ENCODE measurements around the gene ENPP3. TPM values are rescaled to one million over a fixed set of nuclear protein-coding genes. Genes with fewer than 3 reads are reported as not detected.
A peak's percentile ranks its signal among the peaks of the same experiment; 100 is the strongest.
"Not testable (repeated sequence)": the region's sequence is repeated elsewhere in the genome, so short reads cannot be mapped to it uniquely, and the experiment has no call there.

ENPP3 gene
- total RNA-seq, 2 experiments from 2014 or later, result 0.22 to 0.34 TPM

- CTCF ChIA-PET; intact Hi-C loops (cut with DNase I, micrococcal nuclease); H3K9me3 ChIP-seq (ENCODE audit: control insufficient read depth in 1 of 2, insufficient read depth in 1 of 2, low read length in 2 of 2); POLR2A ChIA-PET; H3K27me3 Mint-ChIP-seq; H3K4me1 ChIP-seq (ENCODE audit: insufficient read depth, low read length); H3K27ac Mint-ChIP-seq; H3K4me1 Mint-ChIP-seq (ENCODE audit: low read depth); H3K4me3 ChIP-seq (ENCODE audit: low read length); H3K4me3 Mint-ChIP-seq; ATAC-seq (ENCODE audit: poor library complexity); H3K27me3 ChIP-seq (ENCODE audit: control insufficient read depth in 1 of 2, insufficient read depth in 2 of 2, low read length in 2 of 2); H3K9me3 Mint-ChIP-seq; H3K27ac ChIP-seq (ENCODE audit: low read depth in 1 of 2, low read length in 2 of 2); H3K36me3 Mint-ChIP-seq (ENCODE audit: low read depth); H3K36me3 ChIP-seq (ENCODE audit: insufficient read depth, low read length); DNase-seq: not testable (repeated sequence)
Measured at GRCh38 chr6:131710917-131711316, 73.8 kb downstream of the ENPP3 start, which contains the start of gene CTAGE9. Gene CTAGE9, minus strand, starts transcription at chr6:131711017. Its CDS starts 0 bp downstream, at chr6:131711017.

GRCh38 chr6:131715567-131715966 lies 78.5 kb downstream of the ENPP3 start:
- H3K27me3 Mint-ChIP-seq, CTCF ChIA-PET, H3K27ac Mint-ChIP-seq: not testable (repeated sequence)

GRCh38 chr6:131717836-131718542 lies 80.9 kb downstream of the ENPP3 start:
- DNase-seq (no peak), ATAC-seq (ENCODE audit: poor library complexity) (no peak)
- H3K27me3 Mint-ChIP-seq, result no peaks in the 10 kb centered on the region
- H3K4me1 Mint-ChIP-seq (ENCODE audit: low read depth), result no peaks in the 10 kb centered on the region
- H3K9me3 Mint-ChIP-seq, result no peaks in the 10 kb centered on the region
- H3K9me3 ChIP-seq (ENCODE audit: control insufficient read depth in 1 of 2, insufficient read depth in 1 of 2, low read length in 2 of 2), result no peaks in the 10 kb centered on the region
- ChIA-PET POLR2A (interaction anchor here (0.6 kb wide), 1 partner anchor 15 kb away, joined by 3 read pairs; no protein-coding TSS in a partner anchor), CTCF (no interaction called here)
- H3K4me3 Mint-ChIP-seq, result no peak overlapping the region
- H3K27ac Mint-ChIP-seq, result no peak overlapping the region
- no peak overlapping the region for H3K27ac ChIP-seq (ENCODE audit: low read depth in 1 of 2, low read length in 2 of 2)
- no peak for TF ChIP-seq CTCF (IDR thresholded peaks at IDR 0.05)
- no peaks in the 10 kb centered on the region for H3K36me3 ChIP-seq (ENCODE audit: insufficient read depth, low read length)
- no peaks in the 10 kb centered on the region for H3K4me1 ChIP-seq (ENCODE audit: insufficient read depth, low read length)
- no peaks in the 10 kb centered on the region for H3K36me3 Mint-ChIP-seq (ENCODE audit: low read depth)
- H3K4me3 ChIP-seq (ENCODE audit: low read length), result no peak overlapping the region
- intact Hi-C loops (cut with DNase I, micrococcal nuclease), result no loop called here
- H3K27me3 ChIP-seq (ENCODE audit: control insufficient read depth in 1 of 2, insufficient read depth in 2 of 2, low read length in 2 of 2), result no peaks in the 10 kb centered on the region

More at GRCh38 chr6:131715567-131715966, 78.5 kb downstream of the ENPP3 start:
- H3K4me3 ChIP-seq (ENCODE audit: low read length); H3K4me1 Mint-ChIP-seq (ENCODE audit: low read depth); H3K9me3 Mint-ChIP-seq; POLR2A ChIA-PET; H3K4me1 ChIP-seq (ENCODE audit: insufficient read depth, low read length); H3K27me3 ChIP-seq (ENCODE audit: control insufficient read depth in 1 of 2, insufficient read depth in 2 of 2, low read length in 2 of 2); H3K36me3 ChIP-seq (ENCODE audit: insufficient read depth, low read length); intact Hi-C loops (cut with DNase I, micrococcal nuclease); H3K27ac ChIP-seq (ENCODE audit: low read depth in 1 of 2, low read length in 2 of 2); H3K36me3 Mint-ChIP-seq (ENCODE audit: low read depth); H3K9me3 ChIP-seq (ENCODE audit: control insufficient read depth in 1 of 2, insufficient read depth in 1 of 2, low read length in 2 of 2); DNase-seq; H3K4me3 Mint-ChIP-seq: not testable (repeated sequence)
- ATAC-seq (ENCODE audit: poor library complexity), result peak; percentile 49

- Histone ChIP-seq H3K27me3 (ENCODE audit: control insufficient read depth in 1 of 2, insufficient read depth in 2 of 2, low read length in 2 of 2) (no peaks in the 10 kb centered on the region), H3K9me3 (ENCODE audit: control insufficient read depth in 1 of 2, insufficient read depth in 1 of 2, low read length in 2 of 2) (no peaks in the 10 kb centered on the region), H3K36me3 (ENCODE audit: insufficient read depth, low read length) (no peaks in the 10 kb centered on the region), H3K4me1 (ENCODE audit: insufficient read depth, low read length) (no peaks in the 10 kb centered on the region), H3K4me3 (ENCODE audit: low read length) (no peak overlapping the region), H3K27ac (ENCODE audit: low read depth in 1 of 2, low read length in 2 of 2) (no peak overlapping the region)
- H3K4me3 Mint-ChIP-seq, result no peak overlapping the region
- H3K9me3 Mint-ChIP-seq, result peaks cover 1% of the 10 kb centered on the region
- no peaks in the 10 kb centered on the region for H3K27me3 Mint-ChIP-seq
- no peaks in the 10 kb centered on the region for H3K4me1 Mint-ChIP-seq (ENCODE audit: low read depth)
- ChIA-PET POLR2A (no interaction called here), CTCF (no interaction called here)
- no peak for ATAC-seq (ENCODE audit: poor library complexity)
- TF ChIP-seq CTCF (IDR thresholded peaks at IDR 0.05), result no peak
- no peak for DNase-seq
- intact Hi-C loops (cut with DNase I, micrococcal nuclease), result no loop called here
- peaks cover 1% of the 10 kb centered on the region for H3K36me3 Mint-ChIP-seq (ENCODE audit: low read depth)
- H3K27ac Mint-ChIP-seq, result no peak overlapping the region
Measured at GRCh38 chr6:131721161-131721560, 84.1 kb downstream of the ENPP3 start.

Data from CD4-positive, alpha-beta T cell (primary cell).